NCI-H1092 treated with DMSO at 0.1 percent for 48 hours (cell line): ENCODE results near the gene NPAT.
A peak's percentile ranks its signal among the peaks of the same experiment; 100 is the strongest.

Experiments used
- DNase-seq: peaks from one replicate; lab custom pipeline; 2025; lab: John Stamatoyannopoulos, UW

Gene NPAT

DNA sequence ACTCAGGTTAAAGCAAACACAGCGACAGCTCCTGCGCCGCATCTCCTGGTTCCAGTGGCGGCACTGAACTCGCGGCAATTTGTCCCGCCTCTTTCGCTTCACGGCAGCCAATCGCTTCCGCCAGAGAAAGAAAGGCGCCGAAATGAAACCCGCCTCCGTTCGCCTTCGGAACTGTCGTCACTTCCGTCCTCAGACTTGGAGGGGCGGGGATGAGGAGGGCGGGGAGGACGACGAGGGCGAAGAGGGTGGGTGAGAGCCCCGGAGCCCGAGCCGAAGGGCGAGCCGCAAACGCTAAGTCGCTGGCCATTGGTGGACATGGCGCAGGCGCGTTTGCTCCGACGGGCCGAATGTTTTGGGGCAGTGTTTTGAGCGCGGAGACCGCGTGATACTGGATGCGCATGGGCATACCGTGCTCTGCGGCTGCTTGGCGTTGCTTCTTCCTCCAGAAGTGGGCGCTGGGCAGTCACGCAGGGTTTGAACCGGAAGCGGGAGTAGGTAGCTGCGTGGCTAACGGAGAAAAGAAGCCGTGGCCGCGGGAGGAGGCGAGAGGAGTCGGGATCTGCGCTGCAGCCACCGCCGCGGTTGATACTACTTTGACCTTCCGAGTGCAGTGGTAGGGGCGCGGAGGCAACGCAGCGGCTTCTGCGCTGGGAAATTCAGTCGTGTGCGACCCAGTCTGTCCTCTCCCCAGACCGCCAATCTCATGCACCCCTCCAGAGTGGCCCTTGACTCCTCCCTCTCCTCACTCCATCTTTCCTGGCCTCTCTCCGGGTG lies at the start of gene NPAT, which contains the start of gene ATM:
Gene NPAT, minus strand, starts transcription at position 65 of the 774 bp plus-strand sequence. CDS start 102 bp downstream, outside the sequence.
Gene ATM, plus strand, starts transcription at position 494 of the 774 bp plus-strand sequence. CDS start 4,558 bp downstream, outside the sequence.
- peak; percentile 100 for DNase-seq

DNA sequence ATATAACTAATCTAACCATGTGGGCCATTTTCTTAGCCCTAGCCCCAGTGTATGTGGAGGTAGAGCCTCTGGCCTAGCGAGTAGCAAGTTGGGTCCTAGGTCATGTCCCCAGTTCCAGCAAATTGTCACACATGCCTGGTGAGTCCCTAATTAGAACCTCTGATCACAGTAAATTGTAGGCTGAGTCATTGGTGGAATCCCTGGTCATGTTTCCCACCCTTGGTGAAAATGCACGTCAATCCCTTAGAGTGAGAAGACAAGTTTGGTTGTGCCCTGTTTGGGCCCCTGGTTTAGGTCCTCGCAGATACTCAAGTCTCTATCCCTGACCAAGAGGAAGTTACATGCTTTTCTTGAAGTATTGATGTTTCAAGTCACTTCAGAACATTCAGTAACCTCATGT lies 47.1 kb upstream of the NPAT start:
- no peak for DNase-seq

DNA sequence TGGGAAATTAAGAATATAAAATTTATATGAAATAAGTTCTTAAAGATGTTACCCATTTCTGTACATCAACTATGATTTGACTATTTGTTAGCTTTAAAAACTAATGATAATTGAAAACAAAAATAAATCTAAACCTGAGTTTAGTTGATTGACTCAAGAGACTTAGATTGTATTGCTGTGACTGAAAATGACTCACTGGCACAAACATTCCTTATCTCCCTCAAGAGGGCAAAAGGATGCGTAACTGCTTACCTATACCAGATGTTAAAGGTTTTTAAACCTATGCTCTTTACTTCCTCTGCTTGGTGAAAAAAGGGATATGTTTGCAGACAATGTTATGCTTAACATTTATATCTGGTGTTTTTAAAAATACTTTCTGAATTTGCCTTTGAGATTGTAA lies 30.7 kb upstream of the NPAT start:
- DNase-seq = no peak

DNA sequence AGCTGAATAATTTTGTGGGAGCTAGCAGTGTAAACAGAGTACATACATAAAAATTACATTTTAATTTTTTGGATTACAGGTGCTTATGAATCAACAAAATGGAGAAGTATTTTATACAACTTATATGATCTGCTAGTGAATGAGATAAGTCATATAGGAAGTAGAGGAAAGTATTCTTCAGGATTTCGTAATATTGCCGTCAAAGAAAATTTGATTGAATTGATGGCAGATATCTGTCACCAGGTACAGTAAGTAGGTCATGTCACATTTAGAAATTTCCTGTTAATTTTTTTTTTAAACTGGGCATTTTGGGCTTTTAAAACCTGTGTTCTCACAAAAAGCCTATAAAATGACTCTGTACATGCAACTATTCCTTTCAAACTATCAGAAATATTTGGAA lies 24.4 kb upstream of the NPAT start:
- DNase-seq = no peak

DNA sequence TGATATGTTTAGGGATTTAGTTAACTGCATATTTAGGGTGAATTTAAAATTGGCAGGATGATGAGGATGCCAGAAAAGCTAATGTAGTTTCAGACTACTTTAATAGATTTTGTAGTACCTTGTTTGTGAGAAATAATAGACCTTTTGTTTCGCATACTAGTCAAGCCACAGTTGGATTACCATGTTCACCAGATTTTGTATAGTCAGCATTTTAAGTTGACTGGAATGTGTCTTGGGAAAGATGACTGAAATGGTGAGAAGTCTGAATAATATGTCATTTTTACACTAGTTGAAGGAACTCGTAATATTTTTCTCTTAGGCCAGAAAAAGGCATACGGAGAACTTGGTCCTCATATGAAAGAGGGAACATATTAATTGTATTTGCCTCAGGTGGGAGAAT lies 23.9 kb upstream of the NPAT start:
- no peak for DNase-seq

DNA sequence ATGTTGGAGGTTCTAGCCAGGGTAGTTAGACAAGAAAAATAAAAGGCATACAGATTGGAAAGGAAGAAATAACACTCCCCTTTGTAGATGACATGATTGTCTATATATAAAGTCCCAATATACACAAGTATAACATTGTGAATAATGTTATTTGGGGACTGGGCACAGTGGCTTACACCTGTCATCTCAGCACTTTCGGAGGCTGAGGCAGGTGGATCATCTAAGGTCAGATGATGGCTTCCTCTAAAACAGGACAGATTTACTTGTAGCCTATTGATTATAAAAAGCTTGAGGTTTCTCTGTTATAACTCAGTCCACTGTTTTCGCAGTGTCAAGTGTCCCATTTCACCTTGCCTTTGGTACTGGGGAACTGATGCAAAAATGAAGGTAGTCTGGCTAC lies 20.0 kb upstream of the NPAT start:
- no peak for DNase-seq

DNA sequence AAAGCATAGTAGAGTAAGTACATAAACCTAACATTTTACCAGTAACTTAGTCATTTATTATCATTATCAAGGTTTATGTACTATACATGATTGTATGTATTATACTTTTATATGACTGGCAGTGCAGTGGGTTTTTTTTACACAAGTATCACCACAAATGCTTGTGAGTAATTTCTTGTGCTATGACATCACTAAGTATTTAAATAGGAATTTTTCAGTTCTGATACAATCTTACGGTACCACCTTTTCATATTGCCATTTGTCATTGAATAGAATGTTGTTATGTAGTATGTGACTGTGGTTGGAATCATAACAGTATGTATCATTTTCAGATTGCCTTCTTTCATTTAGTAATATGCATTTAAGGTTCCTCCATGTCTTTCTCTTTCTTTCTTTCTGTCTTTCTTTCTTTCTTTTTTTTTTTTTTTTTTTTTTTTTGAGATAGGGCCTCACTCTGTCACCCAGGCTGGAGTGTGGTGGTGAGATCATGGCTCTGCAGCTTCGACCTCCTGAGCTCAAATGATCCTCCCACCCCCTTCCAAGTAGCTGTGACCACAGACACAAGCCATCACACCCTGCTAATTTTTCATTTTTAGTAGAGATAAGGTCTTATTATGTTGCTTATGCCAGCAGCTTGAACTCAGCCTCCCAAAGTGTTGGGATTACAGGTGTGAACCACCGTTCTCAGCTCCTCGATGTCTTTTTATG lies 19.0 kb upstream of the NPAT start:
- DNase-seq = no peak

DNA sequence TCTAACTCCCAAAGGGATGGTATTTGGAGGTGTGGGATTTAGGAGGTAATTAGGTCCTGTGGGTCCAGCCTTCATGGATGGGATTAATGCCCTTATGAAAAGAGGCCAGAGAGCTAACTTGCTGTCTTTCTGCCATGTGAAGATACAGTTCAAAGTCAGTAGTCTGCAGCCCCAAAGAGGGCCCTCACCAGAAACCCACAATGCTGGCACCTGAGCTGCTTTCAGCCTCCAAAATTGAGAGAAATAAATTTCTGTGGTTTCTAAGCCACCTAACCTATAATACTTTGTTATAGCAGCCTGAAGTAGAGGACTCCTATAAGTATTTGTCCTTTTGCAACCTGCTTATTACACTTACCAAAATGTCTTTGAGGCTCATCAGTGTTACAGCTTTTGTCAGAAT lies 16.6 kb upstream of the NPAT start:
- no peak for DNase-seq

DNA sequence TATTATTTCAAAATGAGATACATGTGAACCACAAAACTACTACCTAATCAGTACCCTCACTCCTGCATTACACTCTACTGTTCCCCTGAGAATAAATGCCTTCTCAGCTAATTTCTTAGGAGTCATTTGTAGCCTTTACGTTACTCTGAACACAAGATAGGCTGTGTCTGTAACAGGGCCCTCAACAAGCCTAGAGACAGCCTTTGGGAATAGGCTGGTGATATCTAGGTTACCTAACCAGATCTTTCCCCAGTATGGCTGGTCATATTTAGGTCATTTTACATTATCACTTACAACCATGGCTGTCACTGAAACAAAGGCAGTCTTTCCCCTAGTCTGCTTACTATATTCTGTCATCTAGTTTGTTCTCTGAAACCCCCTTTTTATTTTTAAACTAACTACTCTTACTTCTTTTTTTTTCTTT lies 14.6 kb upstream of the NPAT start:
- DNase-seq = no peak

DNA sequence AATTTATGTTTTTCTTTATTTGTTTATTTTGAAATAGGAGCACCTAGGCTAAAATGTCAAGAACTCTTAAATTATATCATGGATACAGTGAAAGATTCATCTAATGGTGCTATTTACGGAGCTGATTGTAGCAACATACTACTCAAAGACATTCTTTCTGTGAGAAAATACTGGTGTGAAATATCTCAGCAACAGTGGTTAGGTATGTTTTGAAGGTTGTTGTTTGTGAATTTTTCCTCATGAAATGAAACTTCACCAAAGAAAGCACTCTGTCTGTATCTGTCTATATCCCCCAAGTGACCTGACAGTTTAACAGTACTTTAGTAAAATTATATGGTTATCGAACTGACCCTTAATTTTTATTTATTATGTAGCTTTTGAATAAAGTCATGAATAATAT lies 13.2 kb upstream of the NPAT start:
- DNase-seq = no peak

DNA sequence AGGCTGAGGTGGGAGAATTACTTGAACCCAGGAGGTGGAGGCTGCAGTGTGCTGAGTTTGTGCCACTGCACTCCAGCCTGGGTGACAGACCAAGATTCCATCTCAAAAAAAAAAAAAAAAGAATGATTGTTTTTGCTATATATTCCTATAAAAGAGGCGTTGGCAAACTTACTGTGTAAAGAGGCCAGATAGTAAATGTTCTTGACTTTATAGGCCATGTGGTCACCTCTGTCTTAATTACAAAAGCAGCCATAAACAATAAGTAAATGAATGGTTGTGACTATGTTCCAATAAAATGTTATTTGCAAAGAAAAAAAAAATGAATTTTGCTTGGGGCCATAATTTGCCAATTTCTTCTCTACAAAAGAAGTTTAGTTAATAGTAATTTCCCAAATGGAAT lies 12.8 kb upstream of the NPAT start:
- no peak for DNase-seq

DNA sequence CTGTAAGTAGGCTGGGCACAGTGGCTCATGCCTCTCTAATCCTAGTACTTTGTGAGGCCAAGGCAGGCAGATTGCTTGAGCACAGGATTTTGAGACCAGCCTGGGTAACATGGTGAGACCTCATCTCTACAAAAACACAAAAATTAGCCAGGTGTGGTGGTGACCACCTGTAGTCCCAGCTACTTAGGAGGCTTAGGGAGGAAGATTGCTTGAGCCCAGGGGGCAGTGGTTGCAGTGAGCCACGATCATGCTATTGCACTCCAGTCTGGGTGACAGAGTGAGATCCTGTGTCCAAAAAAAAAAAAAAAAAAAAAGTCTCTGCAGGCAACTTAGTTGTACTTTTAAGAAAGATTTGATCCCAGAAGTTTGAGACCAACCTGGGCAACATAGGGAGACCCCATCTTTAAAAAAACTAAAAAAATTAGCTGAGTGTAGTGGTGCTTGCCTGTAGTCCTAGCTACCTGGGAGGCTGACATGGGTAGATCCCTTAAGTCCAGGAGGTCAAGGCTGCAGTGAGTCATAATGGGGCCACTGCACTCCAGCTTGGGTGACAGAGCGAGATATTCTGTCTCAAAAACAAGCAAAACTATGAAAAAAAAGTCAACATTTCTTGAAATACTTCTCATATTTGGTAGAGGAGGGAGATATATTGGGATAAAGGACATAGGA lies 11.0 kb upstream of the NPAT start:
- no peak for DNase-seq

DNA sequence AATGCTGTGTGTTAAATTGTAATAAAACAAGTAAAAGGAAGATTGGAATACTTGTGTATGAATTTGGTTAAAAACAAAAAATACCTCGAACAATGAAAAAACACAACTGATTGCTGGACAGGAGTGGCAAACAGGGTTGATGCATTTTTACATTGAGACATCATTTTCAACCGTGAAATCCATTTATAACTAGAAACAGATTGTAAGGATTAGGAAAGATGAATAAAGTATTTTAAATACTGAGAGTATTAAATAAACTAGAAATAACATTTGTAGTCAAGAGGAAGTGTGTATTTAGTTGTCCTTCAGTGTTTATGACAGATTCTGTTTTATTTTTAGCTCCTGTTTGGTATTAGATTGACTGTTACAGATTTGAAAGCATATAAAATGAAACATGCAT lies 5.8 kb upstream of the NPAT start:
- no peak for DNase-seq

DNA sequence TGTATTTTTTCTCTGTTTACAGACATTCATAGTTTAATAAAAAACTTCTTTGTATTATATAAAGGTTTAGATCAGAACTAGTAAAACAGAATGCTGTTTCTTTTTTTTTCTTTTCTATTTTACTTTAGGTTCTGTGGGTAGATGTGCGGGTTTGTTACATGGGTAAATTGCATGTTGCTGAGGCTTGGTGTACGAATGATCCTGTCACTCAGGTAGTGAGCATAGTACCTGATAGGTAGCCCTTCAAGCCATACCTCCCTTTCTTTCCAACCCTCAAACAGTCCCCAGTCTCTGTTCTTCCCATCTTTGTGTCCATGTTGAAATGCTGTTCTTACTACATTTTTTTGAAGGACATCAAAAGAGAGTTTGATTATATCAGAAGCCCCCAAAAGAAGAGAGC lies 3.6 kb upstream of the NPAT start:
- no peak for DNase-seq

DNA sequence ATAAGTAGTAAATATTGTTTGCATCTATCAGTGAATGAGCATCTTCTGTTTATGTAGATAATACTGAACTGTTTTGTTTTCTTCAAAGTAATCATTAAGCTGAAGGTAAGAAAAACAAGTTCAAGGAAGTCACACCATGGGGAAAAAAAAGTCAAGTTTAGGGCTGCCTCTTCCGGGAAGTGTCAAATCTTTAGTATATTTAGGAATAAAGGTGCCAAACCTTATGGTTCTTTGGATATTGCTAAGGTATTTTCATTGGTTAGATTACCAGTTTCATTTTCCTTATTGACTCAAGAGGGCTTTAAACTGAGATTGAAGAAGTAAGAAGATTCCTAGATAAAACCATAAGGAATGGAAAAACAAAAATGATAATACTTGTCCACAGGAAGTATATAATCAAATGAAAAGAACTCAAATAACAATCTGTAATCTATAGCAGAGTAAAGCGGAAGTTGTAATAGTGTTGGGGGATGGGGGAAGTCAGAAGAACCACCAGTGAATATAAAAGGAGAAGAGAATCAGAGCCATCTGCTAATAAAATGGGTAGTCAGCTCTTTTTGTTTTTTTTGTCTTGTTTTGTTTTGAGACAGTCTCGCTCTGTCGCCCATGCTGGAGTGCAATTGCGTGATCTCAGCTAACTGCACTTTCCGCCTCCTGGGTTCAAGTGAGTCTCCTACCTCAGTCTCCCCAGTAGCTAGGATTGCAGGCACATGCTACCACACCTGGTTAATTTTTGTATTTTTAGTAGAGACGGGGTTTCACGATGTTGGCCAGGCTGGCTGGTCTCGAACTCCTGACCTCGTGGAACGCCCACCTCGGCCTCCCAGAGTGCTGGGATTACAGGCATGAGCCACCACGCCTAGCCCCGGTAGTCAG lies 2.7 kb upstream of the NPAT start:
- no peak for DNase-seq

DNA sequence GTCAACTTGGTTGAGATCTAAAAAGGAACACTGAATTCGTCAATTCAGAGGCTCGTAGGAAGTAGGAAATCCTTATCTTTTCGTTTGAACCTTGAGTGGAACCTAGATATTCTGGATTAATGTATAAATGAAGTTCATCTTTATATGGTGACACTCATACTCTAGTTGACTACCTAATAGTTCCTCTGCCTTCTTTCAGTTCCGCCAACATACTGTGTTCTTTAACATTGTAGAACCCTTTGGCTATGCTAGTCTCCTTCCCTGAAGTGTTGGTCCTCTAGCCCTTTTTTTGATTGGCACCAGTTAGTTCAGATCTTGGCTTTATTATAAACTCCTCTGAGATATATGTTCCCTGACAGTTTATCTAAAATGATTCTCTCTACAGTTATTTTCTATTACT lies 1.9 kb upstream of the NPAT start:
- DNase-seq = no peak

DNA sequence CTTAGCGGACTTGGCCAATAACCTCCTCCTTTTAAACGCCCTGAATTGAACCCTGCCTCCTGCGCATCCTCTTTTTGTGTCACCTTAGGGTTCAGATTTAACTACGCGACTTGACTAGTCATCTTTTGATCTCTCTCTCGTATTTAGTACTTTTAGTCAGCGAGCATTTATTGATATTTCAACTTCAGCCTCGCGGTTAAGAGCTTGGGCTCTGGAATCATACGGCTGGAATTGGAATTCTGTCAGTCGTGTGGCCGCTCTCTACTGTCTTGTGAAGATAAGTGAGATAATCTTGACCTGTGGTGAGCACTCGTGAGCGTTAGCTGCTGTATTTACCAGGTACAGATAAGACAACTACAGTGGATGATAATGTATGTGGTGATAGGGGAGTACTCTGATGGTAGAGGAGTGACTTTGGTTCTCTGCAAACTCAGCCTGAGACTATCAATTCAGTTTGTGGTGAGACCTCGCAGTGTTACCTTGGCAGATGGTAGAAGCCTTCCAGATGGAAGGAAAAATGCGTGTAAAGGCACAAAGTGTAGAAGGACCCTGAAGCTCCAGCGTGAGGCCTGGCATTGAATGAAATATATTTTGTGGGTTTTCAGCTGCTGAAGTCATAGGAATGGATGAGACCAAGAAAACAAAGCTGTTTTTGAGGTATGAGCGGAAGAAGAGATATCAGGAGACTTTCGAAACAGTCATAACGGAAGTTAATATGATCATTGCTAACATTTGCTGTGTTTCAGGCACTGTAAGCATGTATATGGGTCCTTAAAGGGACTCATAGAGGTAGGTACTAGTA lies 1.1 kb upstream of the NPAT start:
- no peak for DNase-seq

DNA sequence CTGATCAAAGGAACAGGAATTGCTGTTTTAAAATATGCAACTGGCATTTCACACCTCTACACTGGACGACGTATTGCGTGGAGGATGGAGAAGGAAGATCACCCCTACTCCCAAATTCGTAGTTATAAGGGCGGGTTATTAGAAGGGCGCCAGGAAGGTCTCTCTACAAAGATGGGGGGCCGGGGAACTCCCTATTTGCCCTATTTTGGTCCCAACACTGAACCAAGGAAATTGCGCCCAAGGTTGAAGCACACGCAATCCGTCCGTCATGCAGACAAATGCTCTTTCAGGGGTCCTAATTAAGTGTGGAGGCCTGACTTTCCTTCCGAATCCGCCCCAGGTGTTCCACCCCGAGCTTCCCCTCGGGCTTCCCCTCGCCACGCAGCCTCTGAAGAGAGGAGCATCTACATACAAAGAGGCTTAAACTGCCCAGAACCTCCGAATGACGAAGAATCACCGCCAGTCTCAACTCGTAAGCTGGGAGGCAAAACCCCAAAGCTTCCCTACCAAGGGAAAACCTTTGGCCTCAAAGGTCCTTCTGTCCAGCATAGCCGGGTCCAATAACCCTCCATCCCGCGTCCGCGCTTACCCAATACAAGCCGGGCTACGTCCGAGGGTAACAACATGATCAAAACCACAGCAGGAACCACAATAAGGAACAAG lies 396 bp downstream of the NPAT start:
- DNase-seq = peak; percentile 58

DNA sequence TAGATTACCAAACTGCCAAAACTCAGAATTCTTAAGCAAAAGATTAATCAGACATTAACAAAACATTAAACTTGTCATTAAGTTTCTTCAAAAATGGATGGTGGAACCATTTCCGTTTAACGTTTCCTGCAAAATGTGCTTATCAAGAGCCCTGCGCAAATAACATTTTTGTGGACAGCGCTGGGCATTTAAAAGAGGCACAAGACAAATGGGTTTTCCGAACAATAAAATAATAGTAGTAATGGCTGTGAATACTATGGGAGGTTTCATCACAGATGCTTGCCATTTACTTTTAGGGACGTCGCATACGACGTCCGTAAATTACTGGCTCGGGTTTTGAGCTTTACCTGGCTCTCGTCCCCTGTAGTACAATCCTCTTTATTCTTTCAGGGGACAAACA lies 1.1 kb downstream of the NPAT start:
- DNase-seq = peak; percentile 32

DNA sequence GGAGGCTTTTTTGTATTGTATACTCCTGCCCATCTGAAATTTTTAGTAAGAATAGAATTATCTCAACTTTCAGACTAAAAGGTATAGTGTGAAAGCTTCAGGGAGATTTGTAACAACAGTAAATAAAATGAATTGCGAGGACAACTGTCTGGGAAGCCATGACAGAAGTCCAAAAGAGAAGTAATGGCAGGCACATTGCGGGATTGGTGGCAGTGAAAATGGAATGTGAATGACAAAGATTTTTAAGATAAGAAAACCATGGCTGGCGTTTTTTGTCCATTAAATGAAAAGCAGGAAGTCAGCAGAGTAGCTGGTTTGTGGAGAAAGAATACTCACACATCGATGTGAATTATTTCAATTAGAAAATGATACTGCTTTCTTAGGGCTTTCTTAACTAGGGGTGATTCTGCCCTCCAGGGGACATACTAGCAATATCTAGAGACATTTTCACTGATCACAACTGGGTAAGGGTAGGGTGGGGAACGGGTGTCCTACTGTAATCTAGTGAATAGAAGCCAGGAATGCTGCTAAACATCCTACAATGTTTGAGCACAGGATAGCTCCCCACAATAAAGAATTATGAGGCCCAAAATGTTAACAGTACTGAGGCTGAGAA lies 1.6 kb downstream of the NPAT start:
- no peak for DNase-seq
